ENCODE results near the gene RIPOR3. TPM values are rescaled to one million over a fixed set of nuclear protein-coding genes. Genes with fewer than 3 reads are reported as not detected.
"Not testable (repeated sequence)": the region's sequence is repeated elsewhere in the genome, so short reads cannot be mapped to it uniquely, and the experiment has no call there.

Gene RIPOR3
- total and polyA plus RNA-seq, 2 donors from 2014 or later = 10.5 to 14.6 TPM

GRCh38 chr20:50571466-50571865 lies 119.9 kb downstream of the RIPOR3 start:
- FAIRE-seq = no peak
- intact Hi-C loops (cut with DNase I) = loop anchor here (5.0 to 10.0 kb wide), 2 partner anchors 97 to 384 kb away; no protein-coding TSS in a partner anchor

GRCh38 chr20:50569864-50570836 lies 121.2 kb downstream of the RIPOR3 start:
- H3K9me3 ChIP-seq (ENCODE audit: control insufficient read depth in 2 of 3, insufficient read depth in 1 of 3, low read length in 3 of 3) = no peaks in the 10 kb centered on the region
- intact Hi-C loops (cut with DNase I) = loop anchor here (5.0 to 10.0 kb wide), 2 partner anchors 95 to 383 kb away; no protein-coding TSS in a partner anchor
- peaks cover 0 to 18% (median 8%) of the 10 kb centered on the region in 3 donors for H3K4me1 ChIP-seq (ENCODE audit: control insufficient read depth in 2 of 3, insufficient read depth in 2 of 3, low read depth in 1 of 3, low read length in 3 of 3)
- peak; percentile 20 for TF ChIP-seq CTCF (IDR thresholded peaks at IDR 0.05; ENCODE audit: borderline replicate concordance, extremely low read depth, insufficient read depth)
- peaks cover 2 to 26% (median 25%) of the 10 kb centered on the region in 3 donors for H3K36me3 ChIP-seq (ENCODE audit: control insufficient read depth in 2 of 3, insufficient read depth in 3 of 3, low read length in 3 of 3)
- FAIRE-seq (no peak), DNase-seq (no peak)
- no peak overlapping the region for H3K4me3 ChIP-seq (ENCODE audit: low read length in 3 of 3)
- H3K9ac ChIP-seq (ENCODE audit: low read length in 3 of 3) = no peak overlapping the region
- H3K27ac ChIP-seq (ENCODE audit: low read depth in 2 of 2, low read length in 2 of 2) = no peak overlapping the region
- no peaks in the 10 kb centered on the region for H3K27me3 ChIP-seq (ENCODE audit: control insufficient read depth, insufficient read depth, low read length)

More at GRCh38 chr20:50571466-50571865, 119.9 kb downstream of the RIPOR3 start:
- Histone ChIP-seq H3K4me3 (ENCODE audit: low read length in 3 of 3) (no peak overlapping the region), H3K9me3 (ENCODE audit: control insufficient read depth in 2 of 3, insufficient read depth in 1 of 3, low read length in 3 of 3) (no peaks in the 10 kb centered on the region), H3K27me3 (ENCODE audit: control insufficient read depth, insufficient read depth, low read length) (no peaks in the 10 kb centered on the region), H3K9ac (ENCODE audit: low read length in 3 of 3) (no peak overlapping the region), H3K4me1 (ENCODE audit: control insufficient read depth in 2 of 3, insufficient read depth in 2 of 3, low read depth in 1 of 3, low read length in 3 of 3) (peaks cover 0 to 16% (median 6%) of the 10 kb centered on the region in 3 donors), H3K36me3 (ENCODE audit: control insufficient read depth in 2 of 3, insufficient read depth in 3 of 3, low read length in 3 of 3) (peaks cover 2 to 26% (median 26%) of the 10 kb centered on the region in 3 donors), H3K27ac (ENCODE audit: low read depth in 2 of 2, low read length in 2 of 2) (no peak overlapping the region)
- TF ChIP-seq CTCF (IDR thresholded peaks at IDR 0.05; ENCODE audit: borderline replicate concordance, extremely low read depth, insufficient read depth) = no peak
- no peak for DNase-seq

- H3K27me3 ChIP-seq (ENCODE audit: control insufficient read depth, insufficient read depth, low read length); DNase-seq; H3K9me3 ChIP-seq (ENCODE audit: control insufficient read depth in 2 of 3, insufficient read depth in 1 of 3, low read length in 3 of 3); FAIRE-seq; H3K4me3 ChIP-seq (ENCODE audit: low read length in 3 of 3); H3K27ac ChIP-seq (ENCODE audit: low read depth in 2 of 2, low read length in 2 of 2); H3K9ac ChIP-seq (ENCODE audit: low read length in 3 of 3); intact Hi-C loops (cut with DNase I): not testable (repeated sequence)
- H3K4me1 ChIP-seq (ENCODE audit: control insufficient read depth in 2 of 3, insufficient read depth in 2 of 3, low read depth in 1 of 3, low read length in 3 of 3) = peaks cover 0 to 21% (median 8%) of the 10 kb centered on the region in 3 donors
- peaks cover 2 to 26% (median 23%) of the 10 kb centered on the region in 3 donors for H3K36me3 ChIP-seq (ENCODE audit: control insufficient read depth in 2 of 3, insufficient read depth in 3 of 3, low read length in 3 of 3)
Observed at GRCh38 chr20:50569487-50569863, 121.9 kb downstream of the RIPOR3 start.

- Histone ChIP-seq H3K9me3 (ENCODE audit: control insufficient read depth in 2 of 3, insufficient read depth in 1 of 3, low read length in 3 of 3) (no peaks in the 10 kb centered on the region), H3K4me3 (ENCODE audit: low read length in 3 of 3) (no peak overlapping the region), H3K27me3 (ENCODE audit: control insufficient read depth, insufficient read depth, low read length) (no peaks in the 10 kb centered on the region), H3K9ac (ENCODE audit: low read length in 3 of 3) (no peak overlapping the region), H3K4me1 (ENCODE audit: control insufficient read depth in 2 of 3, insufficient read depth in 2 of 3, low read depth in 1 of 3, low read length in 3 of 3) (peaks cover 0 to 20% (median 8%) of the 10 kb centered on the region in 3 donors), H3K27ac (ENCODE audit: low read depth in 2 of 2, low read length in 2 of 2) (no peak overlapping the region), H3K36me3 (ENCODE audit: control insufficient read depth in 2 of 3, insufficient read depth in 3 of 3, low read length in 3 of 3) (peaks cover 2 to 23% (median 21%) of the 10 kb centered on the region in 3 donors)
- no peak for TF ChIP-seq CTCF (IDR thresholded peaks at IDR 0.05; ENCODE audit: borderline replicate concordance, extremely low read depth, insufficient read depth)
- DNase-seq (no peak), FAIRE-seq (no peak)
- intact Hi-C loops (cut with DNase I) = no loop called here
Observed at GRCh38 chr20:50568549-50568942, 122.8 kb downstream of the RIPOR3 start.

Measured in kidney (tissue), 14 donors.